Erythroblast (primary cell): Measurements from ENCODE around the gene FRAS1.

Experiments used
- GATA1 ChIP-seq: IDR thresholded peaks from 2 replicates; pipeline ENCODE4 v1.6.1; 2011; ENCODE audit warnings: low read depth, mild to moderate bottlenecking, control low read depth, low read length, moderate library complexity
- POLR2A ChIP-seq: IDR thresholded peaks from 2 replicates; pipeline ENCODE4 v1.6.1; 2011; ENCODE audit warnings: mild to moderate bottlenecking, low read length

DNA sequence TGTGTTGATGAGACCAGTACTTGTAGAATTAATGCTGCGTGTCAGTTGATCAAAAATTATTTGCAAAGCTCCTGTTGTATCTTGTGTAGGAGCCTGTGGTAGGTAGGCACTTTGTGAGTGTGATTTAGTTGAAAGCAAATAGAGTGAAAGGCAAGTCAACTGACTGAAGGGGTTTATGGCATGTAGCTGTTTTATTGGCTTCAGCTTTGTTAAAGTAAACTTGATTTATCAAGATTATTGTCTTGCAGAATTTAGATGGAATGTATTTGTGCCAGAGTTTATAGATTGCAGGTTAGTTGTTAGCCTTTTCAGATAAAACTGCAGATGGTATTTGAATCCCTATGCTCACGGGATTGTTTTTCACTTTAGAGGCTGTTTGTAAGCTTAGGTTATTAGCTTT, 128.0 kb downstream of the FRAS1 start:
- no peak for TF ChIP-seq POLR2A
- TF ChIP-seq GATA1 = no peak
